Neuron (in vitro differentiated cells): ENCODE measurements around the gene CHERP.

Experiments
- H2AFZ ChIP-seq: one replicate; pipeline ENCODE4 v1.6.1; 2013; ENCODE audit warnings: low read depth, mild to moderate bottlenecking, inconsistent platforms, low read length, moderate library complexity
- H3K27me3 ChIP-seq: one replicate; pipeline ENCODE4 v1.6.1; 2013; ENCODE audit warnings: low read length; ENCODE audit not compliant: insufficient read depth
- H3K36me3 ChIP-seq: one replicate; pipeline ENCODE4 v1.6.1; 2013; ENCODE audit warnings: low read length; ENCODE audit not compliant: insufficient read depth
- H3K4me1 ChIP-seq: one replicate; pipeline ENCODE4 v1.6.1; 2013; ENCODE audit warnings: low read length; ENCODE audit not compliant: insufficient read depth
- H3K4me3 ChIP-seq: 2 replicates; pipeline ENCODE4 v1.5.1; 2013; ENCODE audit warnings: mild to moderate bottlenecking, low read length, moderate library complexity
- H3K9me3 ChIP-seq: one replicate; pipeline ENCODE4 v1.6.1; 2013; ENCODE audit warnings: low read length

Gene CHERP

DNA sequence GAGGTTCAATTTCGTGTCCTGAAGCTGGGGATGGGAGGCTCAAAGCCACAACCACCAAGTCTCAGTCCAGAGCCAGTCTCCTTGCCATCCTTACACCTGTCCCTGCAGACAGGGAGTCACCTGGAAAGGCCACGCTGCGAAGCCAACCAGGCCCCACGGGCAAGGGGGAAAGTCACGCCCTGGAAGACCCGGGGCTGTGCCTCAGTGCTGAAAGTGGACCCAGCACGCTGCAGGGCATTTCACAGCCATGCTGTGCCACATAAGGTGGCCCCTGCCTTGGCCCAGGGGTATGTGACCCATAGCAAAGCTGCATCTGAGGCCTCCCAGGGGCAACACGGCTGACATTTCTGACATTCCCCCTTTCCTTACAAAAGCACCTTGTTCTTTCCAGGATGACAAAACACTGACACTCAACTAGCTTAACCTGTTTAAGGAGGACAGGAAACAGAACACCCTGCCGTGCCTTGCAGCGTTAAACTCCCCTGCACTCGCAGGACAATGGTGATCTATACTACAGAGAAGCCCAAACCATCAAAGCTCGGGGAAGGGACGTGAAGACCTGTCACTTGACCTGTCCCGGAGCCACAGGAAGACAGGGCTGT lies 14.8 kb downstream of the CHERP start:
- Histone ChIP-seq H3K36me3 (peaks cover 93% of the 10 kb centered on the region), H3K4me1 (no peaks in the 10 kb centered on the region), H3K9me3 (no peaks in the 10 kb centered on the region), H3K27me3 (no peaks in the 10 kb centered on the region), H2AFZ (no peak overlapping the region), H3K4me3 (no peak overlapping the region)

DNA sequence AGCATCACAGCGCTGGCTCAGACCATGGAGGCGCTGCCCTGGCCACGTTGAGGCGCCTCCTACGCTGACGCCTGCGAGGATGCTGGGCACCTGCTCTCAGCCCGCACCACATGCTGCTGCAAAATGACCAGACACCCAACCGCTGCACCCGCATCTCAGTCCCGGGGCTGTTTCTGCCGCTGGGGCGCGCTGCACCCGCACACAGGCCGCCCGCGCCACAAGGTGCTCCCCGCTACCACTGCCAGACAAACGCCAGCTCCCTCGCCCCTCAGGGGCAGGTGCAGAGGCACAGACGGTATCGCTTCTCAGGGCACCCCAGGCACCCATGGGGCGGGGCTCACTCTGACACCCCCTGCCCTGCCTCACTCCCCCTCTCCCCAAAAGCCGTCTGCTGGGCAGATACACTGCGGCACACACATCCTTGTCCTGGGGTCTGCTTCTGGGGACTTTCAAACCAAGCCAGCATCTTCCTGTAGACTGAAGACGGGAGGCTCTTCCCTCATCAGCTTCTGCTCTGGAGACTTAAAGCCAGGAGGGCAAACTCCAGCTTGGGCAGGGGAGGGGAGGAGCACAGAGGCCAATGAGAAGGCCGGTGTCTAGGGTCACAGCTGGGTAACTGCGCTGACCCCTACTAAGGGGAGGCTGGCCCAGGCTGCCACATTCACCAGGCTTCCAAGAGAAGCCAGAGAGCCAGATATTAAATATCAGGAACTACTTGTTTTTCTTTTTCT lies 16.3 kb downstream of the CHERP start:
- Histone ChIP-seq H3K4me1 (no peaks in the 10 kb centered on the region), H2AFZ (no peak overlapping the region), H3K9me3 (no peaks in the 10 kb centered on the region), H3K27me3 (no peaks in the 10 kb centered on the region), H3K36me3 (peaks cover 89% of the 10 kb centered on the region), H3K4me3 (no peak overlapping the region)

DNA sequence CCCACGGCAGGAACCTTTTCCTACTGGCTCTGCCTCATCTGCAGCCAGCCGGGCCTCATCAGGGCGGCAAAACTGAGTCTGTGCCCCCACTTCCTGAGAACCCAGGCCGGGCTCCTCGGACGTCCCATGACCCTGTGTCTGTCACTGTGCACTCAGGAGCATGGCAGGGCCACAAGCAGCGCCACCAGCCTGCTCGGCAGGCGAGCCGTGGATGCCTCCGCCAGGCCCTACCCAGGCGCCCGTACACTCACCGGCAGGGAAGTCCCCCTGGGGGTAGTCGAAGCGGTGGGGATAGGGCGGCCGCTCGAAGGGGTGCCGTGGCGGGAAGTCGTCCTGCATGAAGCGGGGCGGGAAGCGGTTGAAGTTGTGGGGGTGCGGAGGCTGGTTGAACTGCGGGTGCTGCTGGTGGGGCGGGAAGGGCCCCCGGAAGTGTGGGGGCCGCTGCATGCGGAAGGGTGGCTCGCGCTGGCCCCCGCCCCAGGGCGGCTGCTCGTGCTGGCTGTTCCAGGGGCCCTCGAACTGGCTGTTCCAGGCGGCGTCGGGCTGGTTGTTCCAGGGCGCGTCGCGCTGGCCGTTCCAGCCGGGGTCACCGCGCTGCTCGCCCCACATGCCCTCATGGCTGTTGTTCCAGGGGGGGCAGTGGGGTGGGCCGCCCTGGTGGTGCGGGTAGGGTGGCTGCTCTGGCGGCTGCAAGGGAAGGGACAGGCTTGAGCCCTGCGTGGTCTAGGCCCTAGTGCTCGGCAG lies 17.1 kb downstream of the CHERP start:
- Histone ChIP-seq H3K4me3 (no peak overlapping the region), H2AFZ (no peak overlapping the region), H3K9me3 (no peaks in the 10 kb centered on the region), H3K4me1 (no peaks in the 10 kb centered on the region), H3K36me3 (peaks cover 89% of the 10 kb centered on the region), H3K27me3 (no peaks in the 10 kb centered on the region)

DNA sequence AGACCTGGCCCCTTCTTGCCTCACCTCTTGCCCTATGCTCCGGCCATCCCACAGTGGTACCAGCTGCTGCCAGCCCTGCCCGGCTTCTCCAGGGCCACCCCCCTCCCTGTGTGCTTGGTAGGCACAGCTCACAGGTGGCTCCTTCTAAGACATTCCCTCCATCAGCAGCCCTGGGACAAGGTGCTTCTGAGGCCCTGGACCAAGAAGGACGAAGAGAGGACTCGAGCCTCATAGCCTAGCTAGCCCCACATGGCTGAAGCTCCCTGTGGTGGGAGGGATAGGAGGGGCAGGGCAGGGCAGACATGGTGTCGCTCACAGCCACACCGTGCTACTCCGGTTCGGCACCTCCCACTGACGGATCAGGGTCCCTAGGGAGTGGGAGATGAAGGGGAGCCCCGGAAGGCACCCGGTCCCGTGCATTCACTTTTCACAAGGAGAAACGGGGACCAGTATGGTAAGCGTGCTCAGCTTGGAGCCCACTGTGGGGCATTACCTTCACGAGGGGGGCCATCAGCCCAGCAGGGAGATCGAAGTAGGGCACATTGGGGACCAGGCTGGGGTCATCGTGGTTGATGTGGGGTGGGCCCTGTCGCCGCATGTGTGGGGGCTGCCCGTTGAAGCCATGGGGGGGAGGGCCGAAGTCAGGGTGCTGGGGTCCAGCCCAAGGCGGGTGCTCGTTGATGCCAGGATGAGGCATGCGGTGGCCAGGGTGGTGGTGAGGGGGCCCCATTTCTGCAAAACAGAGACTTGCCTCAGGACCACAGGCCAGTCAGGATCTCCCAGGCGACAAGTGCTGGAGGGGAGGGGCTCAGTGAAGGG lies 19.5 kb downstream of the CHERP start:
- Histone ChIP-seq H2AFZ (no peak overlapping the region), H3K27me3 (no peaks in the 10 kb centered on the region), H3K36me3 (peaks cover 90% of the 10 kb centered on the region), H3K4me1 (no peaks in the 10 kb centered on the region), H3K9me3 (no peaks in the 10 kb centered on the region), H3K4me3 (no peak overlapping the region)

DNA sequence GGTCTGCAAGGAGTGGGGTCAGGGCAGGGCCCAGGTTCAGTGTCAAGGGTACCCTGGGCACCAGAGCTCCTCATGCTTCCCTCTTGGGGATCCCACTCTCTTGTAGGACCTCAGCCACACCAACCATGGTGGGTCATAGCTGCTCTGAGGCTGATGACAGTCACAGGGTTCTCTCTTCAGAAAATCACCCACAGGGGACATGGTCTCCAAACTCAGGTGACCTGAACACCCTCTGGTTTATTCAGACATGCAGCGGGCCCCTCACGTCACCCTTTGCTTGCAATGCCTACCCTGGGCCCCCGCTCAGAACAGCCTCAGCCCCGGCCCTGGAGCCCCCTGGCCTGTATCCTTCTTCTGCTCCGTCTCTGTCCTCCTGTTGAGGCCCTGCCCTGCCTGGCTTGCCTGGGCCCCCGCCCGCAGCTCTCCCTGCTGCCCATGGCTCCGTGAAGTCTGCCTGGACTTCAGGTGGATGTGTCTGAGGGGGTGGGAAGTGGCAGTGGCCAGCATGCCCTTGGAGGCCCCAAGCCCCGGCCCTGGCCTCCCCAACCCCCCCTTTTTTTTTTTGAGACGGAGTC lies 20.4 kb downstream of the CHERP start:
- no peaks in the 10 kb centered on the region for H3K27me3 ChIP-seq
- no peak overlapping the region for H3K4me3 ChIP-seq
- H2AFZ ChIP-seq: no peak overlapping the region
- peaks cover 89% of the 10 kb centered on the region for H3K36me3 ChIP-seq
- no peaks in the 10 kb centered on the region for H3K4me1 ChIP-seq
- H3K9me3 ChIP-seq: no peaks in the 10 kb centered on the region

DNA sequence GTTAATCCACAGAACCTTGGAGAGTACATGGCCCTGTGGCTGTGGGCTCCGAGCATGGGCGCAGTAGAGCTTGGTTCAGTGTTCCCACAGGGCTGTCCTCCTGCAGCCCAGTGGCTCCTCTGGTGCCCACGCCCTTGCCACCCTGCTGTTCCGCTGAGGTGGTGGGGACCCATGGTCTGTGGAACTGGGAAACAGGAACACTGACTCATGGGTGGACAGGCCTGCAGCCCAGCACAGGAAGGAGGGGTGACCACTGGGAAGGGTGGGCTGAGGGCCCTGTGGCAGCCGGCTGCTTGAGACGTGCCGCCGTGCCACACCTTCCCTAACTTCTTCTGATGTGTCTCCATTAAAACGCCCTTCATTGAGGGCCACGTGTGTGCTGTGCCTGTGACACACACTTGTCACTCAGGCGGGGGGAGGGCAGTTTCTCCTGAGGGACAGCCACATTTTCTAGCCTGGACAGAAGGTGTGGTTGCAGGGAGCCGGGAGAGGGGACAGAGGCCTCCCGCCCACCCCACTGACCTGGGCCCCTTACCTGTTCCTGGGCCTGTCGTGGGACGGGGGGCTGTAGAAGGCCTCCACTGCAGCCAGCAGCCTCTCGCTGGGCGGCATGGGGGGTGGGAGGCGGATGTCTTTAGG lies 21.1 kb downstream of the CHERP start:
- no peaks in the 10 kb centered on the region for H3K9me3 ChIP-seq
- H3K27me3 ChIP-seq: no peaks in the 10 kb centered on the region
- H3K4me1 ChIP-seq: no peaks in the 10 kb centered on the region
- peaks cover 90% of the 10 kb centered on the region for H3K36me3 ChIP-seq
- H3K4me3 ChIP-seq: no peak overlapping the region
- no peak overlapping the region for H2AFZ ChIP-seq

DNA sequence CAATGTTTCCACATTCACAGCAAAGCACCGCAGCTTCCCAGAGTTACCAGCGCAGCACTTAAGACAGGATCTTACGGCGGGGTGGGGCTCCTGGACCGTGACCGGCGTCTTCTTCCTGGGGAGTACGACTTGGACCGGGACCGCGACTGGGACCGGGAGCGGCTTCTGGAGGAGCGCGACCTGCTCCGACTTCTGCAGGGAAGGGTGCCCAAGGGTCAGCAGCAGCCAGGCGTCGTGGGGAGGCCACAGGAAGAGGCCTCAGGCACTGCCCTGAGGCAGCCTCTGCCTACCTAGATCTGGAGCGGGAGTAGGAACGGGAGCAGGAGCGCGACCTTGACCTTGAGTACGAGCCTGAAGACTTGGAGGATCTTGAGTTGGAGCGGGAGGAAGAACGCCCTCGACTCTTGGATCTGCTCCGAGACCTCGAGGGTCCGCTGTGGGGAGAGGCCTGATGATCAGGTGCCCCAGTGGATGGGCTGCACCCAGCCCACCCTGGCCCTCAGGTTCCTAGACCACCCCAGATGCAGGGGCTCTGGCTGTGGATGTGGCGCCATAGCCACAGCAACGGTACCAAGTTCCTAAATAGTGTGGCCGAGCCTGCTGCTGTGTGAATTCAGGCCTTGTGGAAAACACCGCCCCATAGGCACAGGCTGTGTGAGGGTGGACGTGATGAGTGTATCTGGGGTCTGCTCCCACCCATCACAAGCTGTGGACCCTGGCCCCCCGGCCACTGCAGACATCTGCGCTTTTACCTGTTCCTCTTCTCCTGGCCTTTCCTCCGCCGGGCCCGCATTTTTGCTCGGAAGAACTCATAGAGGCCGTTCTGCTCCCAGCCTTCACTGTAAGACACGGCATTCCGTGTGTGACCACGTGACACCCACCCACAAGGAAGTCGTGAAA lies 21.9 kb downstream of the CHERP start:
- no peak overlapping the region for H2AFZ ChIP-seq
- H3K36me3 ChIP-seq: peaks cover 83% of the 10 kb centered on the region
- H3K27me3 ChIP-seq: no peaks in the 10 kb centered on the region
- no peaks in the 10 kb centered on the region for H3K4me1 ChIP-seq
- no peak overlapping the region for H3K4me3 ChIP-seq
- H3K9me3 ChIP-seq: no peaks in the 10 kb centered on the region

DNA sequence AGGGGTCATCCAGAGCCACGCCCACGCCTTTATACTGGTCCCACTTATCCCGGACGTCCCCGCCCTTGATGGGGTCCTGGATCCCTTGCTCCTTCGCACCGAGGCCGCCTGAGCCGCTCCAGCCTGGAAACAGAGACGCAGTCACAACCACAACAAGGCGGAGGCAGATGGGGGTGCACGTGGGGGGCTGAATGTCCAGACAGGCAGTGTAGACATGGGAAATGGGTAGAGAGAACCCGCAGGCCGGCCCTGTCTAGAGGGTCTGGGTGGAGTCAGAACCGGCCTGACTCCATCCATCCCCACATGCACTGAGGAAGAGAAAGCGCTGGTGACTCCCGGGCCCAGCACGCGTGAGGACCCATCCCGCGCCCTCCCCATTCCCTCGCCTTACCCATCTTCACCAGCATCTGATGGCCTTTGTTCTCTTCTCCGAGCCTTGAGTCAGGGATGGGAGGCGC lies 23.0 kb downstream of the CHERP start:
- H3K27me3 ChIP-seq: no peaks in the 10 kb centered on the region
- no peaks in the 10 kb centered on the region for H3K9me3 ChIP-seq
- peaks cover 83% of the 10 kb centered on the region for H3K36me3 ChIP-seq
- H3K4me3 ChIP-seq: no peak overlapping the region
- H3K4me1 ChIP-seq: no peaks in the 10 kb centered on the region
- no peak overlapping the region for H2AFZ ChIP-seq

DNA sequence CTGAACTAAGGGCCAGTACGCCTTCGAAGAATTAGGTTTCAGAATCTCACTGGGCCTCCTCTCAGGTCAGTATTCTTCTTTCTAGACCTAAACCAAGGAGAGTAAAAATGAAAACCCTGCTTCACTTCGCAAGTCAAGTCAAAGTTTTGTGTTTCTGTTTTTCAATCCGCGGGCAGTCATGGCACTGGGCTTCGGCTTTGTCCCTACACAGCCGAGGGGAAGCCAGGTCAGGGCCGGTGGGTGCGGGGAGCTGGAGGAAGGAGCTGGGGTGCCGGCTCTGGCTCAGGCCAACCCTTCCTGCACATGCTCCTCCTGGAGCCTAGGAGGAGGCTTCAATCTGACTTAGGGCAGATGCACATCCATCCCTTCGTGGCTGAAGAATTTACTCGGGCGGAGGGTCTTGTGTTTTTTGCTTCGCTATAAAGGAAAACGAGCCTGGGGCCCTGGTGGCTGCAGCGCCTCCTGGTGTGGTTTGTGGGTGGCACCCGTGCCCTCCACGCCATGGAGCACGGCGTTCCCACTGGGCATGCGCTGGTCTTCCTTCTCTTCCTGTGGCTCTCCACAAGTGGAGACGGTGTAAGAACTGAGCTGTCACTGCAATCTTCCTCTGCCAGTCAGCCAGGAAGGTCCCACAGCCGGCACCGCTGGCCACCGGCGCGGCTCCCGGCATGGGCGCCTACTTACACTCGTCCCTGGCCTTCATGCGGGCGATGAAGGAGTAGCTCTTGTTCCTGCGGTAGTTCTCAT lies 23.6 kb downstream of the CHERP start:
- Histone ChIP-seq H3K36me3 (peaks cover 78% of the 10 kb centered on the region), H3K27me3 (no peaks in the 10 kb centered on the region), H2AFZ (no peak overlapping the region), H3K4me3 (no peak overlapping the region), H3K4me1 (no peaks in the 10 kb centered on the region), H3K9me3 (no peaks in the 10 kb centered on the region)

DNA sequence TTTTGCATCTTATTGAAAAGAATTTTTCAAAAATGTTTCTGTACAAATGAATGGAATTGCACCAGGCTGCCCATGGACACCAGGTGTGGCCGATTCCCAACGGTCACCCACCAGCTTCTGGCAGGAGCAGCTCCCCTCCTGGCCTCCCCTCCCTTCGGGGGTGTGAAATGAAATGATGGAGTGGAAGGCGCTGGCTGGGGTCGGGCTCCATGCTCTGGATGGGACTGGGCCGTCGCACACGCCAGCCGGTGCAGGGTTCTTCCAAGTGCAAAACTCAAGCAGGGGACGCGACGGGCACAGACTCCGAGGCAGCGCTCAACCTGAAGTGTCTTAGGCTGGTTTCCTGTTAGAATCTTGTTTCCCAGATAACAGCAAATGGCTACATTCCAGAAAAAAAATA lies 24.2 kb downstream of the CHERP start:
- H2AFZ ChIP-seq: no peak overlapping the region
- H3K4me1 ChIP-seq: no peaks in the 10 kb centered on the region
- H3K27me3 ChIP-seq: no peaks in the 10 kb centered on the region
- H3K9me3 ChIP-seq: no peaks in the 10 kb centered on the region
- H3K4me3 ChIP-seq: no peak overlapping the region
- H3K36me3 ChIP-seq: peaks cover 74% of the 10 kb centered on the region

DNA sequence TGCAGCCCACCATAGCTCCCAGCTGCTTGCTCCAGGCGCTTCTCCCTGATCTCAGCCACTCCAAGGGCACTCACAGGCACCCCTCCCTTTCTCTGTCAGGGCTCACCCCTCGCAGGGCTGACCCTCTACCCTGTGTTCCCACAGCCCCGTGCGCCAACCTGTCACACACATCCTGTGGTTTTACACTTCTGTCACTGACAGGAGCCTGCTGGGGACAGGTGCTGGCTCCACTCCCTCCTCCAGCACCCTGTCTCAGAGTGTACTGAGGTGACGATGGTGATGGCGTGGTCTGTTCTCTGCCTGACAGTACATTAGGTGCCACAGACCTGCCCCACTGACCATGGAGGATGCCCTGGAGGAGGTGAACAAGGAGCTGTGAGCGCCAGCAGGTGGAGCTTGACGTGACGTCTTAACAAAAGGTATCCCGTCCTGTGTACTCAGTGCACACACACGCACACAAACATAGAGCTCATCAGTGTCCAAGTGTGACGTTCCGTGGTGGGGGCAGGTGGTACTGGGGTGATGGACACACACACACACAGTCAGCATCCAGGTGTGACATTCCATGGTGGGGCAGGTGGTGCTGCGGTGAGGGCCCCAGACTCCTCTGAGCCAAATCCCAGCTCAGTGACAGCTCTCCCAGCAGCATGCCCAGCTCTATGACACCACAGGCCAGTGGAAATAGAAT lies 25.2 kb downstream of the CHERP start:
- H3K9me3 ChIP-seq: no peaks in the 10 kb centered on the region
- peaks cover 70% of the 10 kb centered on the region for H3K36me3 ChIP-seq
- H3K4me3 ChIP-seq: no peak overlapping the region
- H3K4me1 ChIP-seq: no peaks in the 10 kb centered on the region
- no peak overlapping the region for H2AFZ ChIP-seq
- no peaks in the 10 kb centered on the region for H3K27me3 ChIP-seq
